GM12864 (cell line): ENCODE data around the gene MARCHF3.
"Not testable (repeated sequence)": the region's sequence is repeated elsewhere in the genome, so short reads cannot be mapped to it uniquely, and the experiment has no call there.

ENCODE experiments used
- DNase-seq: peaks from one replicate; pipeline ENCODE4 v3.0.0-alpha.2; 2011; ENCODE audit warnings: low read depth
- H3K4me3 ChIP-seq: 2 replicates; pipeline ENCODE4 v1.5.1; 2011; ENCODE audit warnings: mild to moderate bottlenecking, low read depth, low read length, control low read depth
- CTCF ChIP-seq: IDR thresholded peaks from 2 replicates; pipeline ENCODE4 v1.5.1; 2011; ENCODE audit warnings: low read depth, mild to moderate bottlenecking, moderate library complexity, low read length, control low read depth, inconsistent platforms; ENCODE audit errors: missing control alignments

MARCHF3 gene

GRCh38 chr5:127024821-127025220 is 5.5 kb downstream of the MARCHF3 start:
- no peak overlapping the region for H3K4me3 ChIP-seq
- TF ChIP-seq CTCF = no peak
- DNase-seq = no peak

GRCh38 chr5:127023552-127024191 is 6.7 kb downstream of the MARCHF3 start:
- not testable (repeated sequence) for DNase-seq

GRCh38 chr5:127022846-127023245 is 7.5 kb downstream of the MARCHF3 start:
- TF ChIP-seq CTCF = no peak
- no peak for DNase-seq
- H3K4me3 ChIP-seq = no peak overlapping the region

More at GRCh38 chr5:127023552-127024191, 6.7 kb downstream of the MARCHF3 start:
- not testable (repeated sequence) for H3K4me3 ChIP-seq

GRCh38 chr5:127019928-127020327 is 10.4 kb downstream of the MARCHF3 start:
- no peak overlapping the region for H3K4me3 ChIP-seq
- DNase-seq = no peak
- TF ChIP-seq CTCF = no peak

GRCh38 chr5:127016722-127017121 is 13.6 kb downstream of the MARCHF3 start:
- not testable (repeated sequence) for DNase-seq, H3K4me3 ChIP-seq

- no peak for DNase-seq
- H3K4me3 ChIP-seq = no peak overlapping the region
- TF ChIP-seq CTCF = no peak
Measured at GRCh38 chr5:127015716-127016115, 14.6 kb downstream of the MARCHF3 start.

- TF ChIP-seq CTCF = no peak
- no peak for DNase-seq
- H3K4me3 ChIP-seq = no peak overlapping the region
Measured at GRCh38 chr5:127014573-127014972, 15.8 kb downstream of the MARCHF3 start.

GRCh38 chr5:127013407-127013806 is 17.0 kb downstream of the MARCHF3 start:
- no peak for TF ChIP-seq CTCF
- H3K4me3 ChIP-seq = no peak overlapping the region
- DNase-seq = no peak
